Measurements from ENCODE around the gene NUDT8. TPM values are rescaled to one million over a fixed set of nuclear protein-coding genes. Genes with fewer than 3 reads are reported as not detected.
"Not testable (repeated sequence)": the region's sequence is repeated elsewhere in the genome, so short reads cannot be mapped to it uniquely, and the experiment has no call there.

NUDT8 gene
- total RNA-seq, 4 donors from 2014 or later = 5.0 to 64.1 (median 45.4) TPM

- peak overlapping the region; percentile 90 to 94 (median 92) for H3K4me3 ChIP-seq
- TF ChIP-seq POLR2A (IDR thresholded peaks at IDR 0.05) (no peak), CTCF (IDR thresholded peaks at IDR 0.05) (no peak)
- no peak for DNase-seq
- H3K9me3 ChIP-seq = no peaks in the 10 kb centered on the region
- H3K27me3 ChIP-seq = no peaks in the 10 kb centered on the region
- H3K36me3 ChIP-seq = peaks cover 0 to 27% (median 0%) of the 10 kb centered on the region in 3 donors
- peaks cover 0 to 14% (median 13%) of the 10 kb centered on the region in 4 donors for H3K4me1 ChIP-seq
- peak overlapping the region; percentile 84 to 86 (median 86) for H3K27ac ChIP-seq
Measured at GRCh38 chr11:67606093-67606491, 23.6 kb downstream of the NUDT8 start.

GRCh38 chr11:67605231-67606011 lies 24.3 kb downstream of the NUDT8 start:
- H3K9me3 ChIP-seq = no peaks in the 10 kb centered on the region
- H3K4me1 ChIP-seq = peaks cover 0 to 20% (median 15%) of the 10 kb centered on the region in 4 donors
- no peak overlapping the region for H3K27ac ChIP-seq

GRCh38 chr11:67604815-67605214 lies 24.9 kb downstream of the NUDT8 start:
- Histone ChIP-seq H3K4me1 (peaks cover 0 to 20% (median 15%) of the 10 kb centered on the region in 4 donors), H3K27ac (no peak overlapping the region), H3K36me3 (peaks cover 0 to 14% (median 0%) of the 10 kb centered on the region in 3 donors), H3K4me3 (no peak overlapping the region), H3K27me3 (no peaks in the 10 kb centered on the region), H3K9me3 (no peaks in the 10 kb centered on the region)
- TF ChIP-seq POLR2A (IDR thresholded peaks at IDR 0.05) (no peak), CTCF (IDR thresholded peaks at IDR 0.05) (no peak)
- no peak for DNase-seq

More at GRCh38 chr11:67605231-67606011, 24.3 kb downstream of the NUDT8 start:
- DNase-seq = no peak
- Histone ChIP-seq H3K4me3 (no peak overlapping the region), H3K27me3 (no peaks in the 10 kb centered on the region), H3K36me3 (peaks cover 0 to 20% (median 0%) of the 10 kb centered on the region in 3 donors)
- no peak for TF ChIP-seq POLR2A (IDR thresholded peaks at IDR 0.05)

- not testable (repeated sequence) for H3K9me3 ChIP-seq, H3K4me3 ChIP-seq, H3K27ac ChIP-seq, DNase-seq, H3K27me3 ChIP-seq, H3K36me3 ChIP-seq
- H3K4me1 ChIP-seq = peaks cover 0 to 20% (median 15%) of the 10 kb centered on the region in 4 donors
Measured at GRCh38 chr11:67604119-67604518, 25.6 kb downstream of the NUDT8 start.

GRCh38 chr11:67601098-67601497 lies 28.6 kb downstream of the NUDT8 start:
- no peak for DNase-seq
- H3K9me3 ChIP-seq = no peaks in the 10 kb centered on the region
- H3K27ac ChIP-seq = no peak overlapping the region
- TF ChIP-seq CTCF (IDR thresholded peaks at IDR 0.05) = no peak
- H3K4me1 ChIP-seq = peaks cover 0 to 11% (median 4%) of the 10 kb centered on the region in 4 donors
- H3K4me3 ChIP-seq = no peak overlapping the region
- H3K36me3 ChIP-seq = no peaks in the 10 kb centered on the region
- H3K27me3 ChIP-seq = no peaks in the 10 kb centered on the region

GRCh38 chr11:67600324-67601029 lies 29.3 kb downstream of the NUDT8 start:
- peak in 2 of 3 donors; percentile 73 to 80 for DNase-seq
- no peaks in the 10 kb centered on the region for H3K36me3 ChIP-seq
- no peak overlapping the region for H3K27ac ChIP-seq
- no peaks in the 10 kb centered on the region for H3K9me3 ChIP-seq
- no peak for TF ChIP-seq CTCF (IDR thresholded peaks at IDR 0.05)
- TF ChIP-seq POLR2A (IDR thresholded peaks at IDR 0.05) = no peak
- H3K4me3 ChIP-seq = no peak overlapping the region
- H3K27me3 ChIP-seq = no peaks in the 10 kb centered on the region
- H3K4me1 ChIP-seq = peaks cover 0 to 8% (median 3%) of the 10 kb centered on the region in 4 donors
